ENCODE measurements around the gene FGFBP3.

Gene FGFBP3, protein sequence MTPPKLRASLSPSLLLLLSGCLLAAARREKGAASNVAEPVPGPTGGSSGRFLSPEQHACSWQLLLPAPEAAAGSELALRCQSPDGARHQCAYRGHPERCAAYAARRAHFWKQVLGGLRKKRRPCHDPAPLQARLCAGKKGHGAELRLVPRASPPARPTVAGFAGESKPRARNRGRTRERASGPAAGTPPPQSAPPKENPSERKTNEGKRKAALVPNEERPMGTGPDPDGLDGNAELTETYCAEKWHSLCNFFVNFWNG

DNA sequence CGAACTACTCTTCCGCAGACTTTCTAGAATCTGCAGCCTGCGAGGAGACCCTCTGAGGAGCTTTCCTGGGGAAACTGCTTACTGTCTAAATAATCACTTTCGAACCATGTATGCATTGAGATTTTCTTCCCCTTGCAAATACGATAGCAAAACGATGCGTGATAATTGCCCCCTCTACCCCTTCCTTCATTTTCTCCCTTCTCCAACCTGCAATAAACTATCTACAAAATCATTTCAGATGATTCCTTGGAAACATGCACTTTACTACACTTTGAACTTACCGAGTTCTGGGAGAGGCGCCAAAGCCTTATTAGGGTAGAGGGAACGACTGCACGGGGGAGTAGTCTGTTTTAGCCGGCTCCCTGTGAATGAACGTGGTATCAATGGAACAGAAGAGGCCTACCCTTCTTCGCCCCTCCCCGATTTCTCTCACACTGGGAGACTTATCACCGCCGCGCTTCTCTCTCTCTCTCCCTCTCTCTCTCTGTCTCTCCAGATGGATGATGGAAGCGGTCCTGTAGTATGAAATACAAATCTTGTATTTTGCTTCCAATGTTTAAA lies at the start of gene FGFBP3:
Gene FGFBP3 (minus strand): TSS at position 370 of the 561 bp plus-strand sequence. CDS start 517 bp downstream, outside the sequence.
- DNase-seq = peak; percentile 70

DNA sequence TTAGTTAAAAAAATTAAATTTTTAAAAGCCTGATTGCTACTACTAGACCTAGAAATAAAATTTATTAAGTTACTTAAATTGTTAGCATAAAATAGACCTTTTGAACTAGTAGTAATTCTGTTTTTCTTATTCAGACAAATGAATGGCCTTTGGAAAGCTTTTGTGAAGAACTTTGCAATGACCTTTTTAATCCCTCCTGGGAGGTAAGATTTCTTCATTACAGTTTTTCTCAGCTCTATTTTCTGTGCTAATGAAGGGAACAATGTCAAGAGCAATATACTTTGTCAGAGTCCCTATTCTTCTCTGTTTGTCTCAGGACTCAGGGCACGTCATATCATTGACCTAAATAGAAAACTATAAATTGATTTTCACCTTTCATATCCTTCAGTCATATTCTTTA lies 47.8 kb upstream of the FGFBP3 start:
- DNase-seq = no peak

DNA sequence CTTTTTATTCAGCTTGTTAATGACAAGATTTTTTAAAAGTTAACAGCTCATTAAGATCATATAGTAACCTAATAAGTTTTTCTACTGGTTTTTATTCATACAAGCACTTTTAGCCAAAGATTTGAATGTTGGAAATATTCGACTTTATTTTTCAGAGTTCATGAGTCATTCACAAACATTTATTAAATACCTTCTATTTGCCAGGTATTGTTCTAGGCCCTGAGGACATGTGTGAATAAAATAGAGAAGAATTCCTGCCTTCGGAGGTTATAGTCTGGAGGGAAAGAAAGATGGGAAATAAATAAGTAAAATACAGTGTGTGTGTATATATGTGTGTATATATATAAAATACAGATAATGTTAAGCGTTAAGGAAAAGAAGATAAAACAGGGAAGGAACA lies 45.8 kb upstream of the FGFBP3 start:
- no peak for DNase-seq

DNA sequence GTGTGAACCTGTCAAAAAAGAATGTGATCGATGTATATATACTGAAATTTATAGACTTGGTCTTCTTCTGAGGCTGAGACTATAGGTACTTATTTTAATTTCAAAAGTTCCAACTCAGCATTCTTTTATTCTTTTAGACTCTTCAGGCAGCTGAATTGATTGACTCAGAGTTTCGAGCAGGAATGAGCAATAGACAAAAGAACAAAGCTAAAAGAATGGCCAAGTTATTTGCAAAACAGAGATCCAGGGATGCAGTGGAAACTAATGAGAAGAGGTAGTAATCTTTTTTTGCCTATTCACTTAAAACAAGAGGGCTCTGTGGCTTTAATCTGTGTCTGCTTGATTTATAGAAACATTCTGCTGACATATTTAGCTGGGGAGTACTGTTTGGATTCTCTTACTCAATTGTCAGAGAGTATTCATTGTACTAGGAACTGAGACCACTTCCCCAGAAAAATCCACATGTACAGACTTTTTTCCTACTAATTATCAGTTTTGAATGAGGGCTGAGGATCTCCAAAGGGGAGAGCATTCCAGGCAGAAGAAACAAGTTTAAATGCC lies 44.4 kb upstream of the FGFBP3 start:
- no peak for DNase-seq

DNA sequence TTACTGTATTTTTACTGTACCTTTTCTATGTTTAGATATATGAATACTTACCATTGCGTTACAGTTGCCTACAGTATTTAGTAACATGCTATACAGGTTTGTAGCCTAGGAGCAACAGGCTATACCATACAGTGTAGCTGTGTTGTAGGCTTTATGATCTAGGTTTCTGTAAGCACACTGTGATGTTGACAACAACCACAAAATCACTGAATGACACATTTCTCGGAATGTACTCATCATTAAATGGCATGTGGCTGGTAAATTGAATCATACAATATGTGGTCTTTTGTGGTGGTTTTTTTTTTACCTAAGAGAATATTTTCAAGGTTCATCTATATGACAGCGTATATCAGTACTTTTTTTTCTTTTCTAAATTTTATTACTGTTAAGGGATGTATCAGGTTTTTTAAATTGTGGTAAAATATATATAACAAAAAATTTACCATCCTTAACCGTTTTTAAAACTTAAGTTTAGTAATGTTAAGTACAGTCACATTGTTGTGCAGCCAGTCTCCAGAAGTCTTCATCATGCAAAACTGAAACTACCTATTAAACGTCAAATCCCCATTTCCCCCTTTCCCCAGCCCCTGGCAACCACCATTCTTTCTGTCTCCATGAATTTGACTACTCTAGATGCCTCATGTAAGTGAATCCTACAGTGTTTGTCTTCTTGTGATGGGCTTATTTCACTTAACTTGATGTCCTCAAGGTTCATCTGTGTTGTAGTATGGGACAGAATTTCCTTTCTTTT lies 35.8 kb upstream of the FGFBP3 start:
- DNase-seq = no peak

DNA sequence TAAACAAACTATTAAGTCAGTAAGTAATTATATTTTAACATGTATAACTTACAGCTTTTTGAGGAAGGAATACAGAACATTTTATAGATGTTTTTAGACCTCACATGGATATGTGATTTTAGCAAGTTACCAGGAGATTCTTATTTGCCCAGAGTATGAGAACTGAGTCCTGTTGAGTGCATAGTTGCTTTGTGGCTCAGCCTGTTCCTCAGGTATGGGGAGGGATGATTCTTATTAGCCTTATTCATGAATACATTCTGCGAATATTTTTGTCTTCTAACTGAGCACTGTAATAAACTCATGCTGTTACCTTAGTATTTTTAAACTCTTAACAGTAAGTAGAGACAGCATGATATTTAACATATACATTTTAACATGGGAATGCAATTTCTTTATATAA lies 32.1 kb upstream of the FGFBP3 start:
- DNase-seq = no peak

DNA sequence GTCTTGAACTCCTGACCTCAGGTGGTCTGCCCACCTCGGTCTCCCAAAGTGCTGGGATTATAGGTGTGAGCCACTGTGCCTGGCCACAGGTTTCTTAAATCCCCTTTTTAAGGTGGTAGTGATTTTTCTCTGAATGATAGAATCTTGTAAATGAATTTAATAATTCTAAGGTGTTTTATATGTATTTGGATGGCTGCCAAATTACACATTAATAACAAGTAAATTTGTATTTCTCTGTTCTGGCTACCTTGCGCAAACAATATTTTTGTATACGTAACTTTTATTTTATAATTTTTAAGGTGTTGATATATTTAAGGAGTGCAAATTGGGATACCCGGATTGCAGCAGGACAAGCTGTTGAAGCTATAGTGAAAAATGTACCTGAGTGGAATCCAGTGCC lies 30.4 kb upstream of the FGFBP3 start:
- DNase-seq = no peak

DNA sequence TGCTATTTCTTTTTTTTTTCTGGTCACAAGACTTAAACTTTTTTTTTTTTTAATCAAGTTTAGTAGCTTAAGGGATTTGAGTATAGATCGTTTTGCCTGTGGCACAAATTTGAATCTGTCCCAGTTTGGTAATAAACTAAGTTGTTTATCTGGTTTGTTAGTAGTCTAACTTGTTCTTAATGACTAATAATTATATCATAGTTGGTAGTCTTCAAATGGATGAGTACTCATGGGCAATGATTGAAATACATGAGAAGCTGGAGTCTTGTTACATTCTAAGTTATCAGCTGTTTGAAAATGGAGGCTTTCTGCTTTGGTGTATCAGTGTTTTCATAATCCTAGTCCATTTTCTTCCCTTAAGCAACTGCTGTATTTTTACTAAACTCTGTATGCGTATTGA lies 26.6 kb upstream of the FGFBP3 start:
- DNase-seq = no peak

DNA sequence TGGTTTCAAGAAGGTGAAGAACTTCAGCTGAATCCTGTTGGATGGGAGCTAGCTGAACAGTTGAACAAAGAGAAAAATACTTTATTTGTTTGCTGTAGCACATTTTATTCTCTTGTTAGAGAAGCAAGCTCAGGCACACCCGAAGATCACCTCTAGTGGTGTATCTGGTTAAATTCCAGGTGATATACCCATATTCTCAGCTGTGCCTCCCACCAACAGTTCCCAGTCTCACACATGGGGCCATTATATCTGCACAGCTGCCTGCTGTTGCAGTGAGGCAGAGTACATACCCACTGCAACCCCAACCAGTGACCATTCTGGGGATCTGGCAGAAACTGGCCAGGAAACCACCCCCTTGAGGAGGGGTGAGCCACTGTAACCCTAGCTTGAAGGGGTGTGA lies 23.5 kb upstream of the FGFBP3 start:
- no peak for DNase-seq

DNA sequence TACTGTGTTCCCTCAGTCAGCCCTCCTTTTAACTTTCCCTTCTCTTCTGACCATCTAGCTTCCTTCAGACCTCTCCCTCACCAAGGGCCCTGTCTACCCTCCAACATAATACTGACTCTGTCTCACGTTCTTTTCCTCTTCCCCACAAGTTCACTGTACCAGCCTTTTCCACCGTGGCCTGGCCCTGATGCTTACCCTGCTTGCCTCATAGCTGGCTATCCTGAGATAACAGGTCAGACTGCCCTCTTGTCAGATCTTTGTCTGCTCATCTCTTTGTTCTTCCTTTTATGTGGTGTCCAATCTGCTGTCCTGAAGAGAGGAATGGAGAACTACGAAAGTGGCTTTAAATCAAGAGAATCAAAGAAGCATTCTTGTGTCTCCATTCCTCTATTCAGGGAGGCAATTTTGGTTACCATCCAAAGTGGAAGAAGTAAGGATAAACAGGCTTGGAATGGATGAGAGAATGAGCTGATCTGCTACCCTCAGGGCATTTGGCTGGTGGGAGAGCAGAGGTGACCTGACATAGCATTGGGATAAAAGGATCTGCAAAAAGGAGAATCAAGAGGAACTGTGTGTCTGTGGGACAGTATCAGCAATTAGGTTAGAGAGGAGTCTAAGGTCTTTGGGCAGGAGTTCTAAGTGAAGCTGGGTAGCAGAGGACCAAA lies 22.4 kb upstream of the FGFBP3 start:
- no peak for DNase-seq

DNA sequence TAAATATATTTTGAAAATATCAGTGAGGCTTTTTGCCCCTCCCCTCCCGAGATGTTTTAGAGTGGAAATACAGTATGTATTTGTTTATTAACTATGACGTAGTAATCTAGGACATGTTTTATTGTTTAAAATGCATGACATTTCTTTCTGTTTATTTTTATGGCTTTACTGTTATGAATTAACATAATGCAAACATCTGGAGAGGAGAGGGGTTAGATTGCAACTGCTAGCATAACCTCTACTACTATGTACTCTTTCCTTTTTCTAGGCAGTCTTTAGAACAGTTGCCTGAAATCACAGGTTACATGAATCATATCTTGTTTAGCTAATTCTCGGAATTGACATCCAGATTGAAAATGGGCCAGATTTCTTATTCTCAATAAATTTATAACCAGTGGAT lies 21.7 kb upstream of the FGFBP3 start:
- no peak for DNase-seq

DNA sequence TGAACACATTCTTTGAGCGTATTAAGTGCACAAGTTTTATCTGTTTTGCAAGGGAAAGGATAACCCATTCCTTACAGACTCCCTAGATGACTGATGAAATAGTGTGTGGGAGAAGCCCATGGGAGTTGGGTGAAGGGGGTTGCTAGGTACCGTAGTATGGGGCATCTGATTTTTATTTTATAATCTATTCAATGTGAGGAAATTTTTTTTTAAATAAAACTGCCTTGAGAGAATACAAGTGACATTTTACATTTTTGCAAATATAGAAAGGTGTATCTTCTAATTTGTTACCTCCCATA lies 15.7 kb upstream of the FGFBP3 start:
- no peak for DNase-seq

DNA sequence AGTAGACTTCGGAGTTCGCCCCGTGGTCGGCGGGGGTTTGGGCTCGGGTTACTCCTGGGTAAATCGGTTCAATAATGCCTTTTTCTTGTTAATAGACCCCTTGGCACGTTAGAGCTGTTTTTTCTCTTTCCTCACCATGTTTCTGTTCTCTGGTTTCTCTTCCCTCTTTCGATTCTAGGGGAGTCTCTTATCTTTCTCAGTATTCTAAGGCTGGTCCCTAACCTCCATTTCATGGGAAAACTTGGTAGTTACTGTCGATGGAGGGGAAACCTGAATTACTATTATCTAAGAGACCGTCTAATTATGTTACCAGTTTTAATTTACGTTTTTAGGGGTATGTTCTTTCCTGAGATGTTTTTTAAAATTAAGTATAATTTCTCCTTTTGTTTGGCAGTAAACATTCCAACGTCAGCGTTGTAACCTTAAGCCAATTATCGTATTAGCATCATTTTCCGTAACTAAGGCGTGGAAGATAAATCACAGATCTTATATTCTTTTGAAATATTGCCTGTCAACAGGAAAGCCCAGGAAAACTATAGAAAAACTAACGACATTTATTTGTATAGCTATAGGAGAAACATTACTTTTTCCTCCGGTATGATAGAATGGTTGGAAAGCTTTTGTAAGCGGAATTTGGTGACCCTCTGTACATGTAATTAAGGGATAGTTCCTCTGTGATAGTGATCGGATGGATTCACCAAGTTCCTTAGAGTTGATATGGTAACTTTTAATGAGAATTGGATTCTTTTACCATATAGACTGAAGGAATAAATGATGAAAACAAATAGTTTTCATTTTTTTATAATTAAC lies 15.1 kb upstream of the FGFBP3 start:
- no peak for DNase-seq

DNA sequence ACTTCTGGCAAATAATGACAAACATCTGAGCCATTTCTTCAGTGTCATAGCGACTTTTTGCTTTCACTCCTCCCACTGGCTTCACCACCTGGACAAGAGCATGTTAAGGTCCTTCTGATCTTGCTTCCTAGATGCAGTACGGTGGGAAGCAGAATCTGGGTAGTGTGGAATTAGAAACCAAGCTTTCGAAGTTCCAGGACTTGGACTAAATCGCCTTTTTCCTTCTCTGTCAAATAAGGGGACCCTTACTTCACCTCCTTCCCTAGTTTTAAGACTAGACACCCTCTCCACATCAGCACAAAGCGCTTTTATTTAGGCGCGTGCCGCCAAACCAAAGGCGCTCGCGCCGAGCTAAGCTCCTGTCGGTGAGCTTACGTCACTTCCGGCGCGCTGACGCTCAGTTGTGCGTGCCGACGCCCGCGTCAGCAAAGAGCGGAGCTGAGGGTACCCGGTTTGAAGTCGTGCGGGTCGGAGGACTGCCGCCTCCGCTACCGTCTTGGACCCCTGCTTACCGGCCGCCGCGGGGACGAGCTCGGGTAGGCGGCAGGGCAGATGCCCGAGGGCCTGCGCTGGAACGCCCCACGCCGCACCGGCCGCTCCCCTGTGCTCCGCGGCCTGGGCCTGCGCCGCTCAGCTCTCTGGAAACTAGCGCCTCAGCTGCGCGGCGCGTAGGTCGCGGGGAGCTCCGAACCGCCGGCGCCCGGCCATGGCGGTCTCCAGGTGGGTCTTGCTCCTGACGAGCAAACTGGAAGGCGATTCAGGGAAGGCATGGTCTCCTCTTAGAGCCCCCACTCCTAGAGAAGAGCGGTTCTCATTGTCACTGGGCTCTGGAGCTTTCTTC lies 14.3 kb upstream of the FGFBP3 start, which contains the start of gene BTAF1:
Gene BTAF1 (plus strand): TSS at position 400 of the 841 bp plus-strand sequence. CDS start 307 bp downstream, at position 707.
- DNase-seq = peak; percentile 92

DNA sequence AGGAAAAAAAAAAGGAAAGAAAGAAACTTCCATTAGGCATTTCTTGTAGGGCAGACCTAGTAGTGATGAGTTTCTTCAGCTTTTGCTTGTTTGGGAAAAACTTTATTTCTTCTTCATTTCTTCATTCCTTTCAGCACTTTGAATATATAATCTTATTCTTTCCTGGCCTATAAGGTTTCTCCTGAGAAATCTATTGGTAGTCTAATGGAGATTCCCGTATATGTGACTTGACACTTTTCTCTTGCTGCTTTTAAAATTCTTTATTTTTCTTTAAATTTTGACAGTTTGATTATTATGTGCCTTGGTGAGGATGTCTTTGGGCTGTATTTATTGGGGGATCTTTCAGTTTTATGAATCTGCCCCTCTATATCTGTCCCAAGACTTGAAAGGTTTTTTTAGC lies 10.4 kb upstream of the FGFBP3 start:
- no peak for DNase-seq

DNA sequence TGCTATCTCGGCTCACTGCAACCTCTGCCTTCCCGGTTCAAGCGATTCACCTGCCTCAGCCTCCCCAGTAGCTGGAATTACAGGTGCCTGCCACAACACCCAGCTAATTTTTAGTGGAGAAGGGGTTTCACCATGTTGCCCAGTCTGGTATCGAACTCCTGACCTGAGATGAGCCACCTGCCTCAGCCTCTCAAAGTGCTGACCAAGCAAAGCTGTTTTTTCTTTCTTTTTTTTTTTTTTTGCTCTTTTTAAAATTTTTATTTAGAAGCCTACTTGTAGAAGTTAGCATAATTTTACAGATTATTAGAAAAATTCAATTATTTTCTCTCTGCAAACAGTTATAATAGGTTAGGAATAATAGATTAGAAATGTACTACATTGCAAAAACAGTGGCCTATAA lies 1.2 kb upstream of the FGFBP3 start:
- no peak for DNase-seq

DNA sequence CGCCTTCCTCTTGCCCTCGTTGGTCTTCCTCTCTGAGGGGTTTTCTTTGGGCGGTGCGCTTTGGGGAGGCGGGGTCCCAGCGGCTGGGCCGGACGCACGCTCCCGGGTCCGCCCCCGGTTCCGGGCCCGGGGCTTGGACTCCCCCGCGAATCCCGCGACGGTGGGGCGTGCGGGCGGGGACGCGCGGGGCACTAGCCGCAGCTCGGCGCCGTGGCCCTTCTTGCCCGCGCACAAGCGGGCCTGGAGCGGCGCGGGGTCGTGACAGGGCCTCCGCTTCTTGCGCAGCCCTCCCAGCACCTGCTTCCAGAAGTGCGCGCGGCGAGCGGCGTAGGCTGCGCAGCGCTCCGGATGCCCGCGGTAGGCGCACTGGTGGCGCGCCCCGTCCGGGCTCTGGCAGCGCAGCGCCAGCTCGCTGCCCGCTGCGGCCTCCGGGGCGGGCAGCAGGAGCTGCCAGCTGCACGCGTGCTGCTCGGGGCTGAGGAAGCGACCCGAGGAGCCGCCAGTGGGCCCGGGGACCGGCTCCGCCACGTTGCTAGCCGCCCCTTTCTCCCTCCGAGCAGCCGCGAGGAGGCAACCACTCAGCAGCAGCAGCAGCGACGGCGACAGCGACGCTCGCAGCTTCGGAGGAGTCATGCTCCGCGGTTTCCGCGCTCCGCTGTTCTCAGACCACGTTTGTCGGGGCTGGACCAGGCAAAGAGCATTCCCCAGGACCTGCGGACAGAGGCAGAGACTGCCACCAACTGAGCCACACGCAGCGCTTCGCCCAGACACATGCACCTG lies 759 bp downstream of the FGFBP3 start:
- DNase-seq = peak; percentile 68

DNA sequence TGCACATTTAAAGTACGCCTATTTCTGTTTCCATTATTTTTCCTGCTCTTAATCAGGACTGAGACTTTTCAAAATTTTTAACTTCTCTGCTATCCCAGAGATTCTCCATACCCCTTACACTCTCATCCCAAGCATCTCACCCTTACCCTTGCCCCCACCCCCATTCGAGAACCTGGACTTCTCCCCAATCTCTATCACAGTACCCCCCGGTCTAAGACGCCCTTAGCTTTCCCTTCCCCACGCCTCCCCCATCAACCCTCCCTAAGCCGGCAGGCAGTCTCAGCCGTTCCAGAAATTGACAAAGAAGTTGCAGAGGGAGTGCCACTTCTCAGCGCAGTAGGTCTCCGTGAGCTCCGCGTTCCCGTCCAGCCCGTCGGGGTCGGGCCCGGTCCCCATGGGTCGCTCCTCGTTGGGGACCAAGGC lies 1.4 kb downstream of the FGFBP3 start:
- no peak for DNase-seq

DNA sequence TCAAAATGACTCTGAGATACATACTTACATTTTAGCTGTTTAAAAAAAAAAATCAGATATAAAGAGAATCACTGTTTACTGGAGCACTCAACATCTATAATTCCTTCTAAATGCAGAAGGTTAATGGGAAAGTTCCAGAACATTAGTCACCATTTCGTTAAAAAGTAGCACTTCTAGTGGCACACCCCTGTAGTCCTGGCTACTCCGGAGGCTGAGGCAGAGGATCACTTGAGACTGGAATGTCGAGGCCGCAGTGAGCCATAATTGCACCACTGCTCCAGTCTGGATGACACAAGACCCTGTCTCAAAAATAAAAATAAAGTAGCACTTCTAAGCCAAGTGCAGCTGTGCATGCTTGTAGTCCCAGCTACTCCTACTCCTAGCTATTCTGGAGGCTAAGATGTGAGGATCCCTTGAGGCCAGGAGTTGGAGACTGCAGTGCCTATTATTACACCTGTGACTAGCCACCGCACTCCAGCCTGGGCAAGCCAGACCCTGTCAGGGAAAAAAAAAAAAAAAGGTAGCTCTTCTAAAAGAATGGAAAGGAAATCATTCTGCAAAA lies 2.2 kb downstream of the FGFBP3 start:
- DNase-seq = no peak

All from NCI-H510A (cell line).